Ascending aorta (tissue), 2 donors: Measurements from ENCODE around the gene TXK. TPM values are rescaled to one million over a fixed set of nuclear protein-coding genes. Genes with fewer than 3 reads are reported as not detected.

Experiments used
- DNase-seq, 2 donors: peaks; one replicate each; pipeline ENCODE4 v3.0.0-alpha.2; 2019; ENCODE audit warnings: low spot score in 2 of 2
- H3K27ac ChIP-seq, 2 donors: fragments of 200-600 bp; sonication (generic); one replicate each; pipeline ENCODE4 v1.5.1; 2016 to 2017; ENCODE audit warnings: mild to moderate bottlenecking in 1 of 2
- H3K27me3 ChIP-seq: fragments of 200-600 bp; sonication (generic); one replicate; pipeline ENCODE4 v1.5.1; 2017
- H3K36me3 ChIP-seq, 2 donors: fragments of 200-600 bp; sonication (generic); one replicate each; pipeline ENCODE4 v1.5.1; 2016
- H3K4me1 ChIP-seq, 2 donors: fragments of 200-600 bp; sonication (generic); one replicate each; pipeline ENCODE4 v1.5.1; 2016 to 2017; ENCODE audit warnings: mild to moderate bottlenecking in 1 of 2
- H3K4me3 ChIP-seq, 2 donors: fragments of 200-600 bp; sonication (generic); one replicate each; pipeline ENCODE4 v1.5.1; 2016 to 2017; ENCODE audit warnings: mild to moderate bottlenecking in 1 of 2
- H3K9me3 ChIP-seq, 2 donors: fragments of 200-600 bp; sonication (generic); one replicate each; pipeline ENCODE4 v1.5.1; 2016
- CTCF ChIP-seq, 3 experiments: fragments of 200-600 bp in 2 of 3; fragments of 450-650 bp in 1 of 3; sonication (generic) in 2 of 3; IDR thresholded peaks; one replicate each; pipeline ENCODE4 v1.5.1; 2016 to 2019; ENCODE audit warnings: antibody characterized with exemption in 3 of 3, mild to moderate bottlenecking in 1 of 3, moderate library complexity in 1 of 3
- intact Hi-C: fragments of 100-400 bp; cut with DNase I; formaldehyde crosslinking; loops from one replicate; pipeline ENCODE4 v1.15.1; 2023
- total RNA-seq: library from RNA; depleted of rRNA; stranded (reverse); fragments of >200 nt; gene quantifications from one replicate; pipeline ENCODE4 v1.1.0, GENCODE V29; 2016

Gene TXK
- total RNA-seq, 1 donor from 2014 or later, result not detected

- Histone ChIP-seq H3K27me3 (no peaks in the 10 kb centered on the region), H3K9me3 (no peaks in the 10 kb centered on the region), H3K4me1 (no peaks in the 10 kb centered on the region), H3K27ac (no peak overlapping the region), H3K4me3 (no peak overlapping the region), H3K36me3 (no peaks in the 10 kb centered on the region)
- intact Hi-C loops, result no loop called here
- no peak for DNase-seq
- no peak for TF ChIP-seq CTCF (IDR thresholded peaks at IDR 0.05)
Observed at GRCh38 chr4:48078862-48079655, 55.0 kb downstream of the TXK start.

GRCh38 chr4:48078425-48078824, 55.6 kb downstream of the TXK start:
- Histone ChIP-seq H3K4me3 (no peak overlapping the region), H3K9me3 (no peaks in the 10 kb centered on the region), H3K27me3 (no peaks in the 10 kb centered on the region), H3K27ac (no peak overlapping the region), H3K36me3 (no peaks in the 10 kb centered on the region), H3K4me1 (no peaks in the 10 kb centered on the region)
- intact Hi-C loops, result no loop called here
- TF ChIP-seq CTCF (IDR thresholded peaks at IDR 0.05), result no peak
- no peak for DNase-seq

GRCh38 chr4:48074657-48075056, 59.4 kb downstream of the TXK start:
- Histone ChIP-seq H3K27me3 (no peaks in the 10 kb centered on the region), H3K4me3 (no peak overlapping the region), H3K9me3 (no peaks in the 10 kb centered on the region), H3K36me3 (no peaks in the 10 kb centered on the region), H3K27ac (no peak overlapping the region), H3K4me1 (no peaks in the 10 kb centered on the region)
- TF ChIP-seq CTCF (IDR thresholded peaks at IDR 0.05), result no peak
- no peak for DNase-seq
- intact Hi-C loops, result no loop called here

- intact Hi-C loops, result no loop called here
- H3K4me1 ChIP-seq, result no peaks in the 10 kb centered on the region
- H3K27me3 ChIP-seq, result no peaks in the 10 kb centered on the region
- DNase-seq, result no peak
- H3K9me3 ChIP-seq, result no peaks in the 10 kb centered on the region
- H3K4me3 ChIP-seq, result no peak overlapping the region
- no peaks in the 10 kb centered on the region for H3K36me3 ChIP-seq
- no peak overlapping the region for H3K27ac ChIP-seq
- no peak for TF ChIP-seq CTCF (IDR thresholded peaks at IDR 0.05)
Observed at GRCh38 chr4:48073567-48074103, 60.4 kb downstream of the TXK start.

GRCh38 chr4:48071191-48071590, 62.9 kb downstream of the TXK start:
- Histone ChIP-seq H3K27me3 (no peaks in the 10 kb centered on the region), H3K4me3 (no peak overlapping the region), H3K36me3 (no peaks in the 10 kb centered on the region), H3K27ac (no peak overlapping the region), H3K9me3 (no peaks in the 10 kb centered on the region), H3K4me1 (no peaks in the 10 kb centered on the region)
- TF ChIP-seq CTCF (IDR thresholded peaks at IDR 0.05), result no peak
- intact Hi-C loops, result no loop called here
- DNase-seq, result no peak
